RWPE2 (cell line): Measurements from ENCODE around the gene EXOSC3.

Source experiments
- ATAC-seq: fragments of 200-7000 bp; cut with Tn5 transposase; 3 replicates; pipeline ENCODE4 v1.9.1; 2021; ENCODE audit warnings: low read depth
- DNase-seq: peaks from one replicate; pipeline ENCODE4 v3.0.0-alpha.2; 2020; ENCODE audit warnings: low spot score
- H3K27ac ChIP-seq: fragments of 450-650 bp; 2 replicates; pipeline ENCODE4 v1.5.1; 2017; ENCODE audit warnings: mild to moderate bottlenecking; ENCODE audit not compliant: poor library complexity, severe bottlenecking
- H3K27me3 ChIP-seq: fragments of 250-450 bp; sonication (Bioruptor Pico); 2 replicates; pipeline ENCODE4 v1.5.1; 2021; ENCODE audit warnings: mild to moderate bottlenecking, moderate library complexity; ENCODE audit not compliant: insufficient read depth, poor library complexity, severe bottlenecking
- H3K36me3 ChIP-seq: fragments of 250-450 bp; sonication (Bioruptor Pico); 2 replicates; pipeline ENCODE4 v1.5.1; 2020; ENCODE audit warnings: low read depth, mild to moderate bottlenecking, moderate library complexity
- H3K4me1 ChIP-seq: fragments of 250-450 bp; sonication (Bioruptor Pico); 2 replicates; pipeline ENCODE4 v1.5.1; 2021; ENCODE audit warnings: mild to moderate bottlenecking, moderate library complexity; ENCODE audit not compliant: insufficient read depth, poor library complexity, severe bottlenecking
- H3K4me3 ChIP-seq: fragments of 250-450 bp; sonication (Bioruptor Pico); 2 replicates; pipeline ENCODE4 v1.5.1; 2021; ENCODE audit warnings: mild to moderate bottlenecking, moderate library complexity; ENCODE audit not compliant: severe bottlenecking
- H3K9me3 ChIP-seq: fragments of 250-450 bp; sonication (Bioruptor Pico); 2 replicates; pipeline ENCODE4 v1.5.1; 2021; ENCODE audit warnings: mild to moderate bottlenecking, moderate library complexity; ENCODE audit not compliant: severe bottlenecking
- TF ChIP-seq, protein P1 (sequence below): fragments of 450-650 bp; IDR thresholded peaks from one replicate; pipeline ENCODE4 v1.5.1; 2017; ENCODE audit warnings: mild to moderate bottlenecking, moderate library complexity; ENCODE audit not compliant: poor library complexity, severe bottlenecking

The EXOSC3 gene

GRCh38 chr9:37746448-37747270 lies 38.2 kb downstream of the EXOSC3 start:
- TF ChIP-seq, protein P1, sequence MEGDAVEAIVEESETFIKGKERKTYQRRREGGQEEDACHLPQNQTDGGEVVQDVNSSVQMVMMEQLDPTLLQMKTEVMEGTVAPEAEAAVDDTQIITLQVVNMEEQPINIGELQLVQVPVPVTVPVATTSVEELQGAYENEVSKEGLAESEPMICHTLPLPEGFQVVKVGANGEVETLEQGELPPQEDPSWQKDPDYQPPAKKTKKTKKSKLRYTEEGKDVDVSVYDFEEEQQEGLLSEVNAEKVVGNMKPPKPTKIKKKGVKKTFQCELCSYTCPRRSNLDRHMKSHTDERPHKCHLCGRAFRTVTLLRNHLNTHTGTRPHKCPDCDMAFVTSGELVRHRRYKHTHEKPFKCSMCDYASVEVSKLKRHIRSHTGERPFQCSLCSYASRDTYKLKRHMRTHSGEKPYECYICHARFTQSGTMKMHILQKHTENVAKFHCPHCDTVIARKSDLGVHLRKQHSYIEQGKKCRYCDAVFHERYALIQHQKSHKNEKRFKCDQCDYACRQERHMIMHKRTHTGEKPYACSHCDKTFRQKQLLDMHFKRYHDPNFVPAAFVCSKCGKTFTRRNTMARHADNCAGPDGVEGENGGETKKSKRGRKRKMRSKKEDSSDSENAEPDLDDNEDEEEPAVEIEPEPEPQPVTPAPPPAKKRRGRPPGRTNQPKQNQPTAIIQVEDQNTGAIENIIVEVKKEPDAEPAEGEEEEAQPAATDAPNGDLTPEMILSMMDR = no peak
- no peaks in the 10 kb centered on the region for H3K27me3 ChIP-seq
- no peak overlapping the region for H3K27ac ChIP-seq
- no peaks in the 10 kb centered on the region for H3K4me1 ChIP-seq
- H3K9me3 ChIP-seq = no peaks in the 10 kb centered on the region
- no peak overlapping the region for H3K4me3 ChIP-seq
- H3K36me3 ChIP-seq = no peaks in the 10 kb centered on the region
- DNase-seq (no peak), ATAC-seq (no peak)

- no peak for ATAC-seq
- Histone ChIP-seq H3K9me3 (no peaks in the 10 kb centered on the region), H3K36me3 (no peaks in the 10 kb centered on the region), H3K4me1 (no peaks in the 10 kb centered on the region), H3K4me3 (no peak overlapping the region), H3K27me3 (no peaks in the 10 kb centered on the region), H3K27ac (no peak overlapping the region)
- TF ChIP-seq, protein P1 = no peak
- DNase-seq = no peak
Measured at GRCh38 chr9:37745970-37746369, 38.9 kb downstream of the EXOSC3 start.

DNA sequence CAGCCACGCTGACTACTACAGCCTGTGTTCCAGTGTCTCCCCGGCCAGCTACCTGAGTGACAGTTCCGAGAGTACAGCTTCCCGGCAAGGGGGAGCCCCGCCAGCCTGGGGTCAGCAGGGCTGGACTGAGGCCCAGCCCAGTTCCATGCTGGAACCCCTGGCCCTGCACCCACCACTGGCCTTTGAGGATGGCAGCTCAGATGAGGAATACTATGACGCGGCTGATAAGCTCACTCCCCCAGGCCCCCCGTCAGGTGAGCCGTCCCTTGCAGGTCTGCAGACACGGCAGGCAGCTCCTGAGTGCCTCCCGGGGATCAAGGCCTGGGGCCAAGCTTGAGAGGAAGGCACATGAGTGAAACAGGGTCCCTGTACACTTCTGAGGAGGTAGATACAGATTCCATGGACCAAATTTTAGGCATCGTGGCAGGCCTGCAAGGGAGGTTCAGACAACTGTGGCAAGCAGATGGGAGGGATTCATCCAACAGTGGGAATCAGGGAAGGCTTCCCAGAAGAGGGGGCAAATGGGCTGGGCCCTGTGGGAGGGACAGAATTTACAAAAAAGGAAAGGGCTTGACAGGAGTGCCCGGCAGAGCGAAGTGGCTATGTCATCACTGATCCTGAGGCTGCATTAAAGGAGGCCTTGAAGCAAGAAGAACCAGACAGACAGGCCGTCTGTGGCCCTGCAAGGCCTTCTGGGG lies 44.1 kb downstream of the EXOSC3 start:
- H3K9me3 ChIP-seq = no peaks in the 10 kb centered on the region
- no peak overlapping the region for H3K4me3 ChIP-seq
- H3K36me3 ChIP-seq = no peaks in the 10 kb centered on the region
- H3K4me1 ChIP-seq = no peaks in the 10 kb centered on the region
- TF ChIP-seq, protein P1 = no peak
- no peak for DNase-seq
- no peak for ATAC-seq
- H3K27me3 ChIP-seq = no peaks in the 10 kb centered on the region
- H3K27ac ChIP-seq = no peak overlapping the region

GRCh38 chr9:37740128-37740527 lies 44.7 kb downstream of the EXOSC3 start:
- Histone ChIP-seq H3K9me3 (no peaks in the 10 kb centered on the region), H3K4me1 (no peaks in the 10 kb centered on the region), H3K27me3 (no peaks in the 10 kb centered on the region), H3K4me3 (no peak overlapping the region), H3K27ac (no peak overlapping the region), H3K36me3 (no peaks in the 10 kb centered on the region)
- no peak for ATAC-seq
- TF ChIP-seq, protein P1 = no peak
- DNase-seq = no peak

DNA sequence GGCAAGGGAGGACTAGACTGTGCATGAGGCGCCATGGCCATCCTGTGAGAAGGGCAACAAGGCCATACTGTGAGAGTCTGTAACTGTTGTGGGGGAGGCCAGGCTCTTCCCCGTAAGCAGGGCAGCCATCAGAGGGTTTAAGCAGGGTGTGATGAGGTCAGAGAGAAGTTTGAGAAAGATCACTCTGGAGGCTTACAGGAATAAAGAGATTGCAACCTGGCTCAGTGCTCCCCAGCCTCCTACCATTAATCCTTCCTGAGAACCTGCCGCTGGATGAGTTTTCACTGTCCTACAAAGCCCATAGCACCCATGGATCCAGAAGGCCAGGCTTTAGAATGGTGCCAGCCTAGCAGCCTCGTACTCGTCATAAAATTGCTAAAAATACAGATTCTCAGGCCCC lies 45.6 kb downstream of the EXOSC3 start:
- DNase-seq = no peak
- no peaks in the 10 kb centered on the region for H3K4me1 ChIP-seq
- H3K27me3 ChIP-seq = no peaks in the 10 kb centered on the region
- no peak overlapping the region for H3K4me3 ChIP-seq
- H3K36me3 ChIP-seq = no peaks in the 10 kb centered on the region
- TF ChIP-seq, protein P1 = no peak
- no peak overlapping the region for H3K27ac ChIP-seq
- ATAC-seq = no peak
- no peaks in the 10 kb centered on the region for H3K9me3 ChIP-seq
